B cell (primary cell): ENCODE results near the gene CENPM. TPM values are rescaled to one million over a fixed set of nuclear protein-coding genes. Genes with fewer than 3 reads are reported as not detected.
A peak's percentile ranks its signal among the peaks of the same experiment; 100 is the strongest.

Experiments used
- ATAC-seq: fragments of 200-7000 bp; cut with Tn5 transposase; one replicate; pipeline ENCODE4 v1.10.0; 2021; ENCODE audit warnings: low read depth, mild to moderate bottlenecking, moderate number of reproducible peaks, moderate library complexity
- CTCF ChIA-PET: fragments of 350-600 bp; sonication (Branson Sonifier 250); formaldehyde crosslinking; loops from one replicate; lab custom pipeline; 2021; ENCODE audit warnings: antibody characterized with exemption, inconsistent platforms; lab: Charles Lee
- POLR2A ChIA-PET: fragments of 350-600 bp; sonication (Branson Sonifier 250); formaldehyde crosslinking; loops from one replicate; lab custom pipeline; 2021; ENCODE audit warnings: antibody characterized with exemption; lab: Charles Lee
- DNase-seq: peaks from one replicate; pipeline ENCODE4 v3.0.0; 2013
- H2AFZ ChIP-seq: 2 replicates; pipeline ENCODE4 v1.6.1; 2012; ENCODE audit warnings: mild to moderate bottlenecking, low read depth, low read length; ENCODE audit not compliant: insufficient read depth, poor library complexity, severe bottlenecking
- H3K27ac ChIP-seq, 2 donors: 1 replicate in 1 of 2; 2 replicates in 1 of 2; pipeline ENCODE4 v1.5.1; 2012 to 2013; ENCODE audit warnings: low read length in 2 of 2, mild to moderate bottlenecking in 2 of 2, moderate library complexity in 1 of 2
- H3K27me3 ChIP-seq, 4 experiments: fragments of 200-600 bp in 1 of 4; sonication (generic) in 1 of 4; replicated peaks in 1 of 4; 1 replicate in 2 of 4; 2 replicates in 2 of 4; pipeline versions ENCODE4 v1.6.1 to v1.7.0; 2013 to 2016; ENCODE audit warnings: low read length in 3 of 4, mild to moderate bottlenecking in 2 of 4, mixed read lengths in 1 of 4, moderate library complexity in 1 of 4; ENCODE audit not compliant: insufficient read depth in 4 of 4, control insufficient read depth in 3 of 4; ENCODE audit errors: control extremely low read depth in 1 of 4
- H3K36me3 ChIP-seq, 2 experiments: replicated peaks in 1 of 2; 1 replicate in 1 of 2; 2 replicates in 1 of 2; pipeline versions ENCODE4 v1.6.1 to v1.7.1; 2013; ENCODE audit warnings: low read length in 1 of 2; ENCODE audit not compliant: insufficient read depth in 2 of 2, control insufficient read depth in 1 of 2; ENCODE audit errors: control extremely low read depth in 1 of 2, extremely low read depth in 1 of 2
- H3K4me1 ChIP-seq, 2 donors: fragments of 200-600 bp in 1 of 2; sonication (generic) in 1 of 2; 1 replicate in 1 of 2; 2 replicates in 1 of 2; pipeline versions ENCODE4 v1.5.1 to v1.6.1; 2013 to 2017; ENCODE audit warnings: low read length in 2 of 2; ENCODE audit not compliant: control insufficient read depth in 2 of 2, insufficient read depth in 2 of 2
- H3K4me2 ChIP-seq: replicated peaks from 2 replicates; pipeline ENCODE3; 2012; ENCODE audit warnings: mild to moderate bottlenecking, low read depth, low read length; ENCODE audit not compliant: poor library complexity, severe bottlenecking
- H3K4me3 ChIP-seq, 5 experiments: fragments of 200-600 bp in 1 of 5; sonication (generic) in 1 of 5; 1 replicate in 3 of 5; 2 replicates in 2 of 5; pipeline versions ENCODE4 v1.5.1 to v1.7.0; 2011 to 2016; ENCODE audit warnings: low read length in 4 of 5, mild to moderate bottlenecking in 4 of 5, low read depth in 2 of 5, control low read depth in 1 of 5, moderate library complexity in 1 of 5; ENCODE audit not compliant: insufficient read depth in 1 of 5; ENCODE audit errors: control extremely low read depth in 1 of 5, extremely low read depth in 1 of 5
- H3K79me2 ChIP-seq: fragments of 200-600 bp; sonication (generic); one replicate; pipeline ENCODE4 v1.6.0; 2016; ENCODE audit warnings: low read length; ENCODE audit not compliant: control insufficient read depth, insufficient read depth
- H3K9ac ChIP-seq: fragments of 200-600 bp; sonication (generic); 2 replicates; pipeline ENCODE4 v1.6.1; 2017; ENCODE audit warnings: mild to moderate bottlenecking, low read length, moderate library complexity
- H3K9me3 ChIP-seq, 3 donors: one replicate each; pipeline versions ENCODE4 v1.6.1 to v1.7.1; 2013; ENCODE audit warnings: low read length in 2 of 3; ENCODE audit not compliant: control insufficient read depth in 2 of 3, insufficient read depth in 1 of 3; ENCODE audit errors: control extremely low read depth in 1 of 3
- H4K20me1 ChIP-seq: 2 replicates; pipeline ENCODE4 v1.6.0; 2012; ENCODE audit warnings: mild to moderate bottlenecking, low read length; ENCODE audit not compliant: insufficient read depth, control insufficient read depth, poor library complexity, severe bottlenecking
- H3K27ac Mint-ChIP-seq: one replicate; pipeline ENCODE4 v1.8.0; 2021; ENCODE audit warnings: mixed read lengths
- H3K27me3 Mint-ChIP-seq: one replicate; pipeline ENCODE4 v1.8.0; 2021; ENCODE audit warnings: mixed read lengths
- H3K4me1 Mint-ChIP-seq: one replicate; pipeline ENCODE4 v1.8.0; 2021; ENCODE audit warnings: mixed read lengths
- H3K4me3 Mint-ChIP-seq: one replicate; pipeline ENCODE4 v1.8.0; 2021; ENCODE audit warnings: mixed read lengths
- H3K9me3 Mint-ChIP-seq: one replicate; pipeline ENCODE4 v1.8.0; 2022; ENCODE audit warnings: mixed read lengths; ENCODE audit not compliant: insufficient read depth
- CTCF ChIP-seq: fragments of 200-600 bp; IDR thresholded peaks from one replicate; pipeline ENCODE4 v1.8.0; 2022; ENCODE audit warnings: antibody characterized with exemption, mild to moderate bottlenecking
- EZH2 ChIP-seq: IDR thresholded peaks from 2 replicates; pipeline ENCODE4 v1.6.1; 2012; ENCODE audit warnings: borderline replicate concordance, low read depth, mild to moderate bottlenecking, moderate library complexity, low read length; ENCODE audit not compliant: insufficient read depth, poor library complexity, severe bottlenecking
- WGBS: methylation state at CpG from one replicate; pipeline ENCODE4 v1.1.5; 2013; ENCODE audit warnings: missing lambda C conversion rate; ENCODE audit not compliant: insufficient coverage; 5-methylcytosine and 5-hydroxymethylcytosine counted together
- intact Hi-C: fragments of 100-400 bp; cut with micrococcal nuclease; formaldehyde crosslinking; loops from one replicate; pipeline ENCODE4 v1.10.0; 2022
- polyA plus RNA-seq: library from polyadenylated mRNA; depleted of rRNA; stranded (reverse); fragments of >200 nt; gene quantifications from 2 replicates; pipeline ENCODE4 v1.2.3, GENCODE V29; 2012
- total RNA-seq, 2 donors: library from RNA; stranded (reverse); fragments of 120-200 nt in 1 of 2; gene quantifications; 1 replicate in 1 of 2; 2 replicates in 1 of 2; pipeline versions ENCODE4 v1.2.3 to v1.2.4, GENCODE V29; 2013 to 2022

CENPM gene
- total and polyA plus RNA-seq, 2 donors (not counting 1 experiment from before 2014, with no cell fraction given): 30.7 to 43.8 TPM

GRCh38 chr22:41952713-41953112 is 5.8 kb upstream of the CENPM start:
- CTCF ChIA-PET: interaction anchor here (0.7 to 6.1 kb wide), 9 partner anchors 9 to 254 kb away, joined by 3 to 53 read pairs (median 4); partner anchors contain the start of gene MEI1
- Histone ChIP-seq H3K36me3 (no peaks in the 10 kb centered on the region), H2AFZ (no peak overlapping the region), H3K9me3 (no peaks in the 10 kb centered on the region), H3K4me2 (peak overlapping the region; percentile 46), H3K4me1 (peaks cover 21 to 46% of the 10 kb centered on the region in 2 donors), H4K20me1 (no peaks in the 10 kb centered on the region), H3K4me3 (no peak overlapping the region), H3K27ac (no peak overlapping the region), H3K9ac (no peak overlapping the region), H3K27me3 (no peaks in the 10 kb centered on the region), H3K79me2 (no peaks in the 10 kb centered on the region)
- intact Hi-C loops: no loop called here
- POLR2A ChIA-PET: interaction anchor here (1.4 to 1.9 kb wide), 3 partner anchors 12 to 37 kb away, joined by 3 to 5 read pairs (median 3); no protein-coding TSS in a partner anchor
- Mint-ChIP-seq H3K27ac (no peak overlapping the region), H3K4me1 (peaks cover 50% of the 10 kb centered on the region), H3K9me3 (no peaks in the 10 kb centered on the region), H3K4me3 (no peak overlapping the region), H3K27me3 (no peaks in the 10 kb centered on the region)
- TF ChIP-seq EZH2: no peak
- no peak for TF ChIP-seq CTCF
- DNase-seq (no peak), ATAC-seq (no peak)
- 92% methylated on average over 2 of the region's 2 CpGs for whole genome bisulfite sequencing

- POLR2A ChIA-PET: interaction anchor here (0.6 to 1.9 kb wide), 5 partner anchors 11 to 119 kb away, joined by 3 to 9 read pairs (median 4); partner anchors contain the start of genes SREBF2 and WBP2NL
- Histone ChIP-seq H3K9me3 (no peaks in the 10 kb centered on the region), H4K20me1 (no peaks in the 10 kb centered on the region), H3K79me2 (no peaks in the 10 kb centered on the region), H3K4me1 (peaks cover 18 to 48% of the 10 kb centered on the region in 2 donors), H3K36me3 (no peaks in the 10 kb centered on the region), H3K4me3 (no peak within 1 kb of the TSS), H3K4me2 (peak within 1 kb of the TSS; percentile 46), H3K9ac (no peak within 1 kb of the TSS), H3K27ac (no peak within 1 kb of the TSS), H3K27me3 (no peaks in the 10 kb centered on the region), H2AFZ (no peak within 1 kb of the TSS)
- H3K4me1 Mint-ChIP-seq: peaks cover 48% of the 10 kb centered on the region
- DNase-seq (peak; percentile 79), ATAC-seq (peak; percentile 92)
- 32% methylated on average over 13 of the region's 16 CpGs for WGBS
- no peaks in the 10 kb centered on the region for H3K9me3 Mint-ChIP-seq
- H3K27ac Mint-ChIP-seq: peak within 1 kb of the TSS; percentile 51
- TF ChIP-seq EZH2: no peak
- TF ChIP-seq CTCF: peak; percentile 30
- H3K27me3 Mint-ChIP-seq: no peaks in the 10 kb centered on the region
- CTCF ChIA-PET: interaction anchor here (0.7 to 6.1 kb wide), 9 partner anchors 8 to 486 kb away, joined by 3 to 53 read pairs (median 4); partner anchors contain the start of gene MEI1
- peak within 1 kb of the TSS; percentile 32 for H3K4me3 Mint-ChIP-seq
- intact Hi-C loops: no loop called here
Observed at GRCh38 chr22:41951898-41952474, 5.0 kb upstream of the CENPM start, which contains the start of gene SMIM45. SMIM45 (plus strand) TSS chr22:41952150.
